GM18867 (cell line): ENCODE data around the gene SOST.
"Not testable (repeated sequence)": the region's sequence is repeated elsewhere in the genome, so short reads cannot be mapped to it uniquely, and the experiment has no call there.

Experiments used
- ATAC-seq: cut with Tn5 transposase; IDR thresholded peaks from one replicate; pipeline ENCODE4 v1.9.1; 2021; ENCODE audit warnings: mild to moderate bottlenecking, moderate library complexity; ENCODE audit not compliant: unreplicated experiment

SOST gene

GRCh38 chr17:43758497-43759174, at the start of gene SOST:
SOST (minus strand) TSS chr17:43758791; CDS start chr17:43758741, 50 bp downstream.
- ATAC-seq: no peak

DNA sequence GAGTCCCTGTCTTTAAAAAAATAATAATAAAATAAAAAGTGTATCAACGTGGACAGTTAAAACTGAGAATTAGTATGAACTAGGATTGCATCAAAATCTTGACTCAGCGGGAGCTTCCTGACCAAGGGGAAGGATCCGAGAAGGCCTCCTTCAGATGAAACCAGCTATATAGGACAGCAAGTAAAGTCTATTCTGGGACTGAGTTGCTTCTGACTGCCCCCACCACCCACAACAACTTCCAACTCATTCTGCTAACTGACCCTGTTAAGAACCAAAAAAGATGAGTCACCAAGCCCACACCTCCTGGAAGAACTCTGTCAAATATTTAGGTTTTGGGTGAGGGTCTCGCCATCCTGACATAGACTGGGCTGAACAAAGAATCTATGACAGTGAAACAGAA, 49.5 kb upstream of the SOST start:
- ATAC-seq: no peak

GRCh38 chr17:43805117-43805516, 46.5 kb upstream of the SOST start:
- ATAC-seq: no peak

DNA sequence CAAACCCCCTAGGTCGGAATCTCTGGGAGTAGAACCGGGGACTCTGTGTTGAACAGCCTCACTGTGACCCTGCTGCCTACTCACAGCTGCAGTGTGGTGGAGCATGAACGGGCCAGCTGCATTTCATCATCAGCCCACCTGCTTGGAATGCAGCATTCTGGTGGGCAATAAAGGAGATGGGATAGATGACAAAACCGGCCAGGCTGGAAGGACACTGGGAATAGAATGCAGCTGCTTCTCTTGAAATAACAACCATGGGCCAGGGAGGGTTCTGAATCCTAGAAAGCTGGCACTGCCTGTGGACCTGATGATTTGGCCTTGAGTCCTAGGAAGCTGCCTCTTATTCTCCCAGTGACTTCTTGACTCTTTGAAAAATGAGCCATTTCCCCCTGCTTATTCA, 45.2 kb upstream of the SOST start:
- ATAC-seq: no peak

DNA sequence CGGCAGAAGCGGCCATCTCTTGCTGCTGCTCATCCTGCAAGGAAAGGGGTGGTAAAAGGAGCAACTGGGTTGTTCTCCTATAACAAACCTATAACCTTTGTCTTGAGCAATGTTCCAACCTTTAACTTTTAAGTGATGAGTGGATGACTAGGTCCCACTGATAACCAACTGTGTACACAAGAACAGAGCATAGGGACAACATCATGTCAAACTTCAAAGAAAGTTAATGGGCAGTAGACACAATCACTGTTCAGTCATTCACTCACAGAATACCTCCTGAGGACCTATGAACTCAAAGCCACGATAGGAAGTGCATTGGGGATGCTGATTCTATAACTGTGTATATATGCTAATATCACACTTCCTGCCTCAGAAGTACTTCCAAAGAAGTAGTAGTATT, 43.3 kb upstream of the SOST start:
- no peak for ATAC-seq

GRCh38 chr17:43800736-43801135, 42.1 kb upstream of the SOST start:
- no peak for ATAC-seq

- no peak for ATAC-seq
Measured at GRCh38 chr17:43799047-43799446, 40.5 kb upstream of the SOST start.

GRCh38 chr17:43798024-43798423, 39.4 kb upstream of the SOST start:
- not testable (repeated sequence) for ATAC-seq

DNA sequence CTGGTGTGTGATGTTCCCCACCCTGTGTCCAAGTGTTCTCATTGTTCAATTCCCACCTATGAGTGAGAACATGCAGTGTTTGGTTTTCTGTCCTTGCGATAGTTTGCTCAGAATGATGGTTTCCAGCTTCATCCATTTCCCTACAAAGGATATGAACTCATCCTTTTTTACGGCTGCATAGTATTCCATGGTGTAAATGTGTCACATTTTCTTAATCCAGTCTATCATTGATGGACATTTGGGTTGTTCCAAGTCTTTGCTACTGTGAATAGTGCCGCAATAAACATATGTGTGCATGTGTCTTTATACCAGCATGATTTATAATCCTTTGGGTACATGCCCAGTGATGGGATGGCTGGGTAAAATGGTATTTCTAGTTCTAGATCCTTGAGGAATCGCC, 34.1 kb upstream of the SOST start:
- not testable (repeated sequence) for ATAC-seq

DNA sequence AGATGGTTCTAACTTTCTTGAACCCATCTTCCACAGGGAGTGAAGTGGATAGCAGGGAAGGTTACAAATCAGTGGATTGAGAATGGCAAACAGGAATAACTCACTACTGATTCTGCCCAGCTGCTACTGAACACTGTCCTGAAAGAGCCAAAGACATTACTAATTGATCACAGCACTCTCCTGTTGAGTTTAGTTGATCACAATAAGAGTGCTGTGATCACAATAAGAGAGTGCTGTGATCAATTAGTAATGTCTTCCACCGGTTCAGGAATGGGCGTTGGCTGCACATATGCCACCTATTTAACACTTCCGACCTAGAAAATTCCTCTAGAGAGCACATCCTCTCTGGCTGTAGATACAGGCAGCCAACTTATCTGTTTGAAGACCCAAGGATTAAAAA, 33.0 kb upstream of the SOST start:
- no peak for ATAC-seq

GRCh38 chr17:43790311-43790940, 31.8 kb upstream of the SOST start:
- ATAC-seq: no peak

DNA sequence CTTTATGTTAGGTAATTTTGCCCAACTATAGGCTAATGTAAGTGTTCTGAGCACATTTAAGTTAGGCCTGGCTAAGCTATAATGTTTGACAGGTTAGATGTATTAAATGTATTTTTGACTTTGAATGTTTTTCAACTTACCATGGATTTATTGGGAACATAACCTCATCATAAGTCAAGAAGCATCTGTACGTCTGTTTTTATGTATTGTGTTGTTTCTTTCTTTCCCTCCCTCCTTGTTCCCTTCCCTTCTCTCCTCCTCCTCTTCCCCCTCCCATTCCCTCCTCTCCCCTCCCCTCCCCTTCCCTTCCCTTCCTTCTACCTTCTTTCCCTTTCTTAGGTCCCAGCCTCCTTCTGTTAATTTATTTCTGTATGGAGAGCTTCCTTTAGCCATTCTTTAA, 30.9 kb upstream of the SOST start:
- ATAC-seq: no peak

GRCh38 chr17:43788540-43788939, 29.9 kb upstream of the SOST start:
- ATAC-seq: no peak

- no peak for ATAC-seq
Measured at GRCh38 chr17:43787728-43788127, 29.1 kb upstream of the SOST start.

DNA sequence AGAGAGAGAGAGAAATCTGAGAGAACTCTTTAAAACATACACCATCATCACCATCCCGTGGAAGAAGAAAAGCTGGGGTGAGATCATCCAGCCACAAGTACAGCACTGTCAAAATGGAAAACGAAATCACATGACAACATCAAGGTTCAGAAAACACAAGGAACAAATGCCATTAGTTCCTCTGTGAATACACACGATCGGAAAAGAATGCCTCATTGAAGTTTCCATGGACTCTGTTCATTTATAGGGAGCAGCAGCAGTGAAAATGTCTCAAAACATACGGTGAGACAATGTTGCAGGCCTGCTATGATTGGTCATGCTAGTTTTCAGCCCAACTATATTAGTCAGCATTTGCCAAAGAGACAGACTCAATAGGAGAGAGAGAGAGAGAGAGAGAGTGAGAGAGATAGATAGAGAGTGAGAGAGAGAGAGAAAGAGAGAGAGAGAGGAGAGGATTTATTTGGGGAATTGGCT, 26.1 kb upstream of the SOST start:
- ATAC-seq: no peak

DNA sequence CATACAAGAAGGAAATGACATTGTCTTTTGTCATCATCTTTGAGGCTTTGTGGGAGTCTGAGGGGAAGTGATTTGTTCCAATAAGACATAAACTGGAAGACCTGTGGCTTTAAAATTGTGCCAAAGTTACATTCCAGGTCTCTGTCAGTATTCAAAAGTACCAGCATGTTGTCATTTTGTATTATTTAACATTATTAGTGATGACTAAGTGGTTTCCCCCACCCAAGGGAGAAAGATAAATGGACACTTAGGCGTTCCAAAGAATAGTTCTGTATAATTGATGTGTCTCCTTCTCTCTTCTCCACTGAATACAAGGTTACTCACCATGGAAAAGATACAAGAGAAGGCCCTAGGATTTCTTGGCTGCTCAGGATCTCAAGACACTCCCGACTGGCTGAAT, 25.5 kb upstream of the SOST start:
- no peak for ATAC-seq

GRCh38 chr17:43782913-43783680, 24.5 kb upstream of the SOST start:
- ATAC-seq: no peak

DNA sequence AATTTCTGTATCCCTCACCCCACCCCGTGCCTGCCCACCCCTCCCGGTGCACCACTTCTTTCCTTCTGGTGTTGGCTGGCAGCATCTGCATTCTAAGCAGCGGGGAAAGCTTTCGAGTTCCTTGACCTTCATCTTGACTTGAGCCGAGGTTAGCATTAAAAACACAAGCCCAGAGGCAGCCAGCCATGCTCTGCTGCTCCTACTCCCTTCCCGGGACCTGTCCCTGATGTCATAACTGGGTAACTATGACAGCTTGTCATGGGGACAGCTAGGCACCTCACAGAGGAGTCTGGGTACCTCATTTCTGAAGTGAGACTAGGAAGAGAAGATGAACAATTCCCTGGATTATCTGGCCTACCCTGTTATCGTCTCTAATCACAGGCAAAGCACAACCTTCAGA, 21.5 kb upstream of the SOST start, which contains the start of gene CFAP97D1:
TSS of gene CFAP97D1 (plus strand) at position 301 of the 400 bp plus-strand sequence. CDS start at position 329, 28 bp downstream.
- ATAC-seq: no peak

DNA sequence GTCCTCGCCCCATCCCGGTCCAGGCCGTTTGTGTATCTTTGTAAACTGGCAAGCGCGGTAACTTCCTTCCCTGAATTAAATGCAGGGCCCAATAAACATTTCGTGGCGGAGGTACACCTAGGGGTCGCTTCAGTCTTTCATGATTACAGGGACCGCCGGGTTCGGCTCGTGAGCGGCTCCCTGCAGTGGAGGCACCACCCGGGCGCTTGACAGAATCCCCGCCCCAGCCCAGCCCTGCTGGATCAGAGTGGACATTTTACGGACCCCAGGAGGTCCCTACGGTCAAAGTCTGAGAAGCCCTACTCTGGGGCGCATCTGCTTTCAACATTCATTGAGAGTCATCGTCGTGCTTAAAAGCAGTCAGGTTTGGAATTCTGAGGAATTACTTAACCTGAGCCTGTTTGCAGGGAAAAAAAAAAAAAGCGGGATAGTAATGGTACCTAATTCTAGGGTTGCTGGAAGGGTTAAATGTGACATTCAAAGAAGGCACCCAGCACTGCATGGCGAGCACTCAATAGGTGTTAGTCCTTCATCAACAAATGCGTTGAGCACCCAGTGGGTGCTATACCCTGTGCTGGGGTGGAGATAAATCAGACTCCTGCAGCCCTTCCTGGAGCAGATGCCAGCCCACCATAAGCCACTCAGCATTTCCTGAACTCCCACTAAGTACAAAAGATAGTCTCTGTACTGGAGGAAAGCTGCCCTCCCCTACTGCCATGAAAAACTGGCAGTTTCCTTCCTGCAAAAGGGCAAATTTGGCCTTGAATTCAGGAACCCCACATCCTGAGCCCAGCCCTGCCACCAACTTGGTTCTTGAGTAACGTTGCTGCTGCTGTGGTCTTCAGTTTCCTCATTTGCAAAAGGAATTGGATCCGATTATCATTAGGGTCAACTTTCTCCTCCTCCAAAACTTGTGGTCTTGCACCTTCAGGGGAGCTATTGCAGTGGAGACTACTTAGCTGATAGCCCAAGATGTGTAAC, 20.8 kb upstream of the SOST start:
- ATAC-seq: no peak

GRCh38 chr17:43778337-43779144, 19.9 kb upstream of the SOST start, which contains the start of gene DUSP3:
DUSP3 (minus strand) TSS chr17:43778977; CDS start chr17:43778924, 53 bp downstream.
- peak; percentile 90 for ATAC-seq
